Measurements from ENCODE around the gene ACTN1.
"Not testable (repeated sequence)": the region's sequence is repeated elsewhere in the genome, so short reads cannot be mapped to it uniquely, and the experiment has no call there.

ACTN1 gene

GRCh38 chr14:68986225-68986624 lies 7.1 kb upstream of the ACTN1 start:
- DNase-seq: no peak

DNA sequence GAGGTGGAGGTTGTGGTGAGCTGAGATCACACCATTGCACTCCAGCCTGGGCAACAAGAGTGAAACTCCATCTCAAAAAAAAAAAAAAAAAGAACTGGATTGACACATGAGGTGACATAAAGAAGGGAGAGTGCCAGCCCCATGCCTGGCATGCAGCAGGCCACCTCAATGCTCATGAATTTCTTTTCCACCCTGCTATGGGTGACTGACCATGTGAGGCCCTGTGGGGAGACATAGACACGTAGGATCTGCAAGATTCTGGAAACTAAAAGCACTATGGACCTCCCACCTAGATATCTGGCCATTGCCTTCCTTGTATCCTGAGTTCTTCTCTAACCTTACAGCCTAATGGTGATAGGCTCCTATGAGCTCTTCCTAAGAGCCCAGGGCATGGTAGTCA lies 5.6 kb upstream of the ACTN1 start:
- no peak for DNase-seq

DNA sequence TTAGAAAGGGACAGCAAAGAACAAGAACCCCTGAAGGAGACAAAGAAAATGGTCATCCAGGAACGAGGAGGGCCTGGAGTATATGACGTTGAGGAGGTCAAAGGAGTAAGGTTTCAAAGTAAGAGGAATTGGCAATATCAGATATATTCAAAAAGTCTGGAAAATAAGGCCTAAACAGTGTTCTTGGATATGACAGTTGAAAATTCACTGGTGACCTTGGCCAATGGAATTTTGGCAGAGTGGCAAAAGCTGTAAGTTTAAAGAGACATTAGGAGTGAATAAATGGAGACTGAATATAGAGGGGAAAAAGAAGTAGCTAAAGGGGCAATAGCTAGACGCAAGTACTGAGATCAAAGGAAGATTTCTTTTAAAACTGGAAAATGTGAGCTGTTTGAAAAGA lies 4.1 kb upstream of the ACTN1 start:
- DNase-seq: no peak

DNA sequence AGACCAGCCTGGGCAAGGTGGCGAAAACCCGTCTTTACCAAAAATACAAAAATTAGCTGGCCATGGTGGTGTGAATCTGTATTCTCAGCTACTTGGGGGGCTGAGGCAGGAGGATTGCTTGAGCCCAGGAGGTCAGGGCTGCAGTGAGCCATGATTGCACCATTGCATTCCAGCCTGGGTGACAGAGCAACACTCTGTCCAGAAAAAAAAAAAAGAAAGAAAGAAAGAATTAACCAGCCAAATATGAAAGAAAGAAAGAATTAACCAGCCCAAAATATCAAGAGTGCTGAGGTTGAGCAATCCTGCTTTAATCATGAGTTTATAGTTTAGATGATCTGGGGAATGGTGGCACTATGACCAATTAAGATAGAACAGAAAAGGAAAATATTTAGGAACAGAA lies 3.5 kb upstream of the ACTN1 start:
- DNase-seq: no peak

GRCh38 chr14:68981539-68981976 lies 2.5 kb upstream of the ACTN1 start:
- no peak for DNase-seq

DNA sequence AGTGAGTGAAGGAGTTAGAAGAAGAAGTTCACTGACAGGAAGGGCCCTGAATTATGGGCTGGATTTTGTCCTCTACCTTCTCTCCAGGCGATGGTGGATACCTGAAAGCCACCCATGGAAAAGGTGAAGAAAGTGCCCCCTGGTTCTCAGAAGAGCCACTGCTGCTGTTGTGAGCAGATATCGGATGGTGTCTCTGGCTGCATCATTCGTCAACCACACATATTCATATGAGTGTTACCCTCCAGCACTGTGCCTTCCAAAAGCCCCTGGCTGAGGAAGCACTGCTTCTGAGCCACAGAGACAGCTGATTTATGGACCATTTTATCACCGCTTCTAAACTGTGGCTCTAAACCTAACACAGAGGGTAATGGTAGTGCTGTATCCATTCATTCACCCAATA lies 2.0 kb upstream of the ACTN1 start:
- DNase-seq: no peak

DNA sequence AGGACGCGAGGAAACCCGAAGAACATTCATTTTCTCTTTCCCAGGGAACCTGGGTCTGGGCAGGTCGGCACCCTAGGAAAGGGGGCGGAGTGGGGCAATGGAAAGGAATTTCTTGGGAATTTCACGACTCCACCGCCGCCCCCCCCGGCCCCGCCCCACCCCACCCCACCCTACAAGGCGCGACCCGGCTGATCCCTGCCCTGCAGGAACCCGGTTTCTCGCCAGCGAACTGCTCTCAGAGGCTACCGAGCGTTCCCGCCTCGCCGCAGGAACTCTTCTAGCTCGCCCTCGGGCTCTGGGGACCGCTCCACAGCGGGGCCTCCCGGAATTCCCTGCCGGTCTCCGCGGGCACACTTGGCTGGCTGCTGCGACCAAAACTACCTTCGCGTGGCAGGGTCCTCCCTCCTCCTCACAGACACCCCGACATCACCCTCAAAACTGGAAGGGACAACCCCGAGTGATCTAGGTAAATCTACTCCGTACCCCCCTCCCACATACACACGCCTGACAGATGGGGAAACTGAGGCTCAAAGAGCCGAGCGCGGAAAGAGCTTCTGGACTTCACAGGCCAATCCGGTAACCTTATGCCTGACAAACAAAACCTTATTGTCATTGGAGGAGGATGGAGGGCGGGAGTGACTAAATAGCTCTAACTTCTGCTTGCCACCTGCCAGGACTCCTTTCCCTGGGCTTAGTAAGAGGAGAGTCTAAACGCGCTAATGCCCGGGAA lies 785 bp upstream of the ACTN1 start:
- DNase-seq: no peak

DNA sequence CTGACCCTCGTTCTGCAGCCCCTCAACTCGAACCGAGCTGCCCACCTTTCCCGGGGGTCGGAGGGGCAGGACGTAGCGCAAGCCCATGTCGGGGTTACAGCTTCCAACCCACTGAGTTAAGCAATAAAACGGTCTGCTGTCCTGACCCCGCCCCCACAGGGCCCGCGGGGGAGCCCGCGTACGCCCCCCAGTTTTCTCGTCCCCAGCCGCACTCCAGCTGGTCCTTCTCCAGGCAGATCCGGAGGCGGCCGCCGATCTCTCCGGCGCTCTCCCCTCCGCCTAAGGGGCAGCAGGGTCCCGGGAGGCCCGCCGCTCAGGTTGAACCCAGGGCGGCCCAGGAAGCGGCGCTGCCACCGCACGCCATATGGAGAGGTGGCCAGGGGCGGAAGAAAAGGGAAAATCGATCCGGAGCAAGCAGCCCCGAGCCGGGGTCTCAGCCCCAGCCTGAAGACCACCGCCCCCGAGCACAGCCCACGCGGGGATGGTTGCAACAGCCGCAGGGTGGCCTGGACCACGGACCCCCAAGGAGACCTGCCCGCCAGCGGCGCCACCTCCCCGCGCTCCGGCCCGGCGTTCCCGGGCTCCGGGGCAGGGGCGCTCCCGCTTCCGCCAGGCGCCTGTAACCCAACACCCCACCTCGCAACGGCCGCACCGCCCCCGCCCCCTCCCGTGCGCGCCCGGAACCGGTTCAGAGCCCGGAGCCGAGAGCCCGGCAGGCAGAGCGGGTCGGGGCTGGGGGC lies 760 bp downstream of the ACTN1 start:
- DNase-seq: no peak

GRCh38 chr14:68977718-68978171 lies 1.4 kb downstream of the ACTN1 start:
- no peak for DNase-seq

- no peak for DNase-seq
Observed at GRCh38 chr14:68977180-68977717, 1.9 kb downstream of the ACTN1 start.

GRCh38 chr14:68976160-68977067 lies 2.7 kb downstream of the ACTN1 start:
- DNase-seq: no peak

DNA sequence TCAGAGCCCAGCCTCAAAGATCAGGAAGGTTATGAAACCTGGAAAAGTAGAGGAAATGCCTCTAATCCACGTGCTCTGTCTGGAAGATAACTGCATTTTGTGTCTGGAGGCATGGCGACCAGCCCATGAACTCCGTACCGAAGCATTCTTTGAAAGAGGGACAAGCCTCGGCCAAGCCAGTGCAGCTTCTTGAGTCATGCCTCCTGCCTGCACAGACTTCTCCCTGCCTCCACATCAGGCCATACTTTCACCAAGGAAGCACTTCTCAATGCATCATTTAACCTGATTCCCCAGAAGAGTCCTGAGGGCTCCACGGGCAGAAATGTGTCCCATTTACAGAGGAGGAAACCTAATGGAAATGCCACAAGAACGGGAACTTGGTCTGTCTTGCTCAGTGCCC lies 3.4 kb downstream of the ACTN1 start:
- DNase-seq: no peak

DNA sequence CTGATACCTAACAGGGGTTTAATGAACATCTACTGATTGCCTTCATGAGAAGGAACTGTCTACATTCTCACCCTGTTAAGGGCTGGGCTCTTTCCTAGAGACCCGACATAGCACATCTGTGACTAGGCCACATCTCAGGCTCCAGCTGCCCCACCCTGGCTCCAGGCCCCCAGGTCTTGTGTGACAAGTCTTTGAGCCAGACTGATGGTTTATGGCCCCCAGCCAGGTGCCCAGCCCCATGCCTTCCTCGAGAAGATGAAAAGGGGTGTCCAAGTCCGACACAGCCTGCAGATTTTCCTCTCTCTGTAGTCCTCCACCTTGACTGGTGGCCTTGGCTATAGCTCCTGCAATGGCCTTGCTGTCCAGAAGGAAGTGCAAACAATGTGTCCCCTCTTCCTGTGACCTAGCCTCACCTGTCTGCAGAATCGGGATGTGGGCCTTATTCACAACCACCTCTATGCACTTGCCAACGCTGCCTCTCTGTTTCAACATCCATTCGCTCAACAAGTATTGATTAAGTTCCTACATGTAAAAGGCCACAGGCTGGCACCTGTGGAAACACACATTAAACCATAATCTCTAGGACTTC lies 4.2 kb downstream of the ACTN1 start:
- DNase-seq: no peak

DNA sequence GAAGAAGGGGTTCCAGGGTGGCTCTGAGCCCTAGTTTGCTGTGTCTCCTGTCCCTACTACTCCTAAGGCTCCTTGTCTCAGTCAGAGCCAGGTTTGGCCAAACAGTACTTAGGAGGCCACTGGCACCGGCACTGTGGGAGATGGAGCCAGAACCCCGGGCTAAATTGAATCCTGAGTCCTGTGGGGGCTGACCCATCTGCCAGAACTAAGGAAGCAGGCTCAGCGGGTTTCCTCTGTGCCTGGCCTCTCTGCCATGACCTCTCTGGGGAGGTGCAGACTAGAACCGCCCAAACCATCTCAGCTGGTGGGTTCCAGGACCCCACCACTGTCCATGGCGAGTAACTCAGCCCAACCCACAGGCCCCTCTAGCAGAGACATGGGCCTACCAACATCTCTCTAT lies 5.5 kb downstream of the ACTN1 start:
- DNase-seq: no peak

DNA sequence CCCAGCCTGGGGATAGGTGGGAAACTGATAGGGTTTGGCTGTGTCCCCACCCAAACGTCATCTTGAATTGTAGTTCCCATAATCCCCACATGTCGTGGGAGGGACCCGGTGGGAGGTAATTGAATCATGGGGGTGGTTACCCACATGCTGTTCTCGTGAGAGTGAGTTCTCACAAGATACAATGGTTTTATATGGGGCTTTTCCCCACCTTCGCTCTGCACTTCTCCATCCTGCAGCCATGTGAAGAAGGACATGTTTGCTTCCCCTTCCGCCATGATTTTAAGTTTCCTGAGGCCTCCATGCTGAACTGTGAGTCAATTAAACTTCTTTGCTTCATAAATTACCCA lies 5.9 kb downstream of the ACTN1 start:
- DNase-seq: not testable (repeated sequence)

DNA sequence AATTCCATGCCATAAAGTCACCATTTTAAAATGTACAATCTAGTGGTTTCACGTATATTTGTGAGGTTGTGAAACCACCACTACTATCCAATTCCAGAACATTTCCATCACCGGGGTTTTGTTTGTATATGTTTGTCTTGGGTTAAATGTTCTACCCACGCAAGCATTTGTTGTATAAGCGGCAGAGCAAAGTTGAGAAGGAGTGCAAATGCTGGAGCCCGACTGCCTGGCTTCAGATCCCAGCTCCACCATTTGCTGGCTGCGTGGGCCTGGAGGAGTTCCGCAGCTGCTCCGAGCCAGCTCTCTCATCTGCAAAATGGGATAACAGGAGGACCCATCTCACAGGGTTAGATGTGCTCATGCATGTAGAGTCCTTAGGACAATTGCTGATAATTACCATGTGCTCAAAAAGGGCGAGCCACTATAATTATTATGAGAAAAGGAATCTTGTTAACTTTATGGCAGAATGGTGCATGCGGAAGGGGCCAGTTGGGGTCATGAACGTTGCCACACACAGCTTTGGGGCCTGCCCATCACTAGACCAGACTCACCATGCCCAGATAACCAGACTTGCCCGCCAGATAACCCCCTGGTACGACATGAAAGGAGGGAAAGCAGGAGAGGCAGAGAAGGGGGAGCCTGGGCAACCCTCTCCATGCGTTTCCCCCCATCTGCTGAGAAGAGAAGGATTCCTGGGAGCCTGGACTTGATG lies 6.4 kb downstream of the ACTN1 start:
- DNase-seq: no peak

DNA sequence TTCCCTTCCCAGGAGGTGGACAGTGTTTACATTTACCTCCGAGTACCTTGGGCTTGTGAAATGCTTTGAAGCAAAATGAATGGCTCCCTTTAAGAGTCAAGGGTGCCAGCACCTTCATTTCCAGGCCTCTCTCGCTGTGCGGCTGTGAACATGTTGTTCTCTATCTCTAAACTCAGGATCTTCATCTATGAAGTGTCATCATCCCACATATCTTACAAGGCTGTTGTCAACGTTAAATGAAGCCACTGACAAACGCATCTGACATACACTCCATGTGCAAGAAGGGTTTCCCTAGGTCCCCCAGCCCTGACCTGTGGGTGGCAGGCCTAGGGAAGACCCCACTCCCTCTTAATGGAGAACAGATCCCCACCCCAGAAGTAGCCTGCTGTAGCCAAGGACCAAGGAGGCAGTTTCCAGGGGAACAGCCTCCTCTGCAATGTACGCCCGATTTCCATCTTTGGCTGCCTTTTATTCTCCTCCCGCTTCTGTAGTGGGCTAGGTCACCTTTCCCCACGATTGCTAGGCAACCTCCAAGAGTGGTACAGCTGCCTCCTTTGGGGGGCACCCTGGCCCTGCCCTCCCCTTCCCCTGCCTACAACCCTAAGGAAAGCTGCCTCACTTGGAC lies 7.6 kb downstream of the ACTN1 start:
- DNase-seq: no peak

DNA sequence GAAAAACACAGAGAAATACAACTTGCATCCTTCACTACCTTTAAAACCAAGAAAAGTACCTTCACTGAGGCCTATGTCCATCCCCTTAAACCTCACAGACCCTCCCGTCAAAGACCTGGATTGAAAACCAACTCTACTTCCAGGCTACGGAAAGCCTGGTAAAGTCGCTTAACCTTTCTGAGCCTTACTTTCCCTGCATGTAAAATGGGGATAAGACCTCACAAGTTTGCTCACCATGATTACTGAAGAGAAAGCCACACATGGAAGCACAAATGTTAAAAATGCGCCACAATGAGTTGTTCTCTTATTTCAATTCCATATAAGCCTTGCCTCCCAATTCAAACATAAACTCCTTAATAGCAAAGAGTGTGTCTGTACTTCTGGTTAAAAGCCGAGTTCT lies 8.4 kb downstream of the ACTN1 start:
- no peak for DNase-seq

- no peak for DNase-seq
Observed at GRCh38 chr14:68970038-68970612, 9.0 kb downstream of the ACTN1 start.

DNA sequence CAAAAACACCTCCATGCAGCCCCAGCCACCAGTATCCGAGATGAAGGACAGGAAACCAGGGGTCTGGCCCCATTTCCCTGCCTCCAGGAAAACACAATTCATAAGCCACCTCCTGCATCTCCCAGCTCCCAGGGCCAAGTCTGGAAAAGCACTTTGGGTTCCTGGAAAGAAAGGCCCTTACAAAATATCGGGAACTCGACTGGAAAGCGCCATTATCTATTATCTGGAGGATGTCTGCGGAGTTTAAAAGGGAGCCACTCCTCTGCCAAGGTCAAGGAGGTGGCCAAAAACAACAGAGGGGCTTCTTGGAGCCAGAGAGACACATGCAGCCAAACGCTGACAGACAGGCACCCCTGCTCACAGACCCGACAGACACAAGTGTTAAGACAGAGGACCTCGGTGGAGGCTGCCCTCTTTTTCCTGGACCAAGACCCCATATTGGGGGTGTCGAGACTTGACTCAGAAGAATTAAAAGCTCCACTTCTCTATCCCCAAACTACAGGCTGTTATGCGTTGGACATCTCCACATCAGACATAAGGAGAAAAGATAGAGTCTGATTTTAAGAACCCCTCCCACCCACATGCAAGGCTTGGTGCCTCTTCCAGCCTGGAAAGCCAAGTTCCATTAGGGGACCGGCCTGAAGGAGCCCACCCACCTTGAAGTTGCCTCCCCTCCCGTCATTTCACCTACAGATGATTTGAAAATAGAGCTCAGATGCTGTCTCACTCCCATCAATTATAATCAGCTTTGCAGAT lies 9.6 kb downstream of the ACTN1 start:
- no peak for DNase-seq

DNA sequence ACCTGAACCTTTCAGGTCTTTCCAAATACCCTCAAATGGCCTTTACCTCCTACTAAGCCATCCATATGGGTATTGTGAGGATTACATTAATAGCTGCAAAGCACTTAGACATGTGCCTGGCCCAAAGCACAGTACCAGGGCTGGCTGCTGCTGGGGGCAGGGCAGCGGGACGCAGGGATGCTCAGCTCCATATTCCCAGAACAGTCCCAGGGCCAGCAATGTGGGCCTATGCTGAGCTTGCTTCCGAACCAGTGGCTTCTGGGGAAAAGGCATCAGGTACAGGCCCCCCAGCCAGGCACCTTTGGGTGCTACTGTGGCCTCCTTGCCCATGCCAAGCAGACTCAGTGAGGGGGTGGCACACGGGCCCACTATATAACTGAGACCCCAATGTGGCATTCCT lies 10.4 kb downstream of the ACTN1 start:
- DNase-seq: no peak
